Uterus (tissue), 4 donors: ENCODE measurements around the gene PSMD5. TPM values are rescaled to one million over a fixed set of nuclear protein-coding genes. Genes with fewer than 3 reads are reported as not detected.

Experiments used
- DNase-seq, 2 donors: peaks; one replicate each; pipeline ENCODE4 v3.0.0-alpha.2; 2019 to 2020
- H3K27ac ChIP-seq, 2 donors: fragments of 200-600 bp; sonication (generic); 1 replicate in 1 of 2; 2 replicates in 1 of 2; pipeline ENCODE4 v1.5.1; 2016 to 2018
- H3K27me3 ChIP-seq, 2 donors: fragments of 200-600 bp; sonication (generic); one replicate each; pipeline ENCODE4 v1.5.1; 2018 to 2019; ENCODE audit warnings: control low read depth in 1 of 2
- H3K36me3 ChIP-seq, 2 donors: fragments of 200-600 bp; sonication (generic); one replicate each; pipeline ENCODE4 v1.5.1; 2019; ENCODE audit warnings: control low read depth in 1 of 2
- H3K4me1 ChIP-seq, 2 donors: fragments of 200-600 bp; sonication (generic); one replicate each; pipeline ENCODE4 v1.5.1; 2018 to 2019; ENCODE audit warnings: control low read depth in 1 of 2
- H3K4me3 ChIP-seq, 2 donors: fragments of 200-600 bp; sonication (generic); 1 replicate in 1 of 2; 2 replicates in 1 of 2; pipeline ENCODE4 v1.5.1; 2018 to 2019; ENCODE audit warnings: mild to moderate bottlenecking in 1 of 2
- H3K9me3 ChIP-seq, 2 donors: fragments of 200-600 bp; sonication (generic); one replicate each; pipeline ENCODE4 v1.5.1; 2019; ENCODE audit warnings: control low read depth in 1 of 2
- CTCF ChIP-seq, 4 experiments: fragments of 200-600 bp in 2 of 4; fragments of 450-650 bp in 2 of 4; sonication (generic) in 2 of 4; IDR thresholded peaks; one replicate each; pipeline ENCODE4 v1.5.1; 2016 to 2019; ENCODE audit warnings: antibody characterized with exemption in 4 of 4, mild to moderate bottlenecking in 2 of 4, moderate library complexity in 1 of 4
- POLR2A ChIP-seq, 2 donors: fragments of 450-650 bp; IDR thresholded peaks; one replicate each; pipeline ENCODE4 v1.6.1; 2016; ENCODE audit warnings: antibody characterized with exemption in 2 of 2, mild to moderate bottlenecking in 1 of 2, moderate library complexity in 1 of 2
- intact Hi-C: fragments of 100-400 bp; cut with DNase I; formaldehyde crosslinking; loops from one replicate; pipeline ENCODE4 v1.15.1; 2023; ENCODE audit warnings: low total_unique reads
- total RNA-seq, 4 donors: library from RNA; depleted of rRNA in 3 of 4; stranded (reverse); fragments of >200 nt in 3 of 4; gene quantifications; one replicate each; pipeline versions ENCODE4 v1.1.0 to v1.2.4, GENCODE V29; 2014 to 2023
- donor health status: DM: yes; HTN: yes; CAD: no.

Gene PSMD5
- total RNA-seq, 4 donors from 2014 or later, result 20.9 to 181 (median 49.0) TPM

GRCh38 chr9:120875195-120875565, 32.5 kb upstream of the PSMD5 start:
- Histone ChIP-seq H3K27ac (peak overlapping the region; percentile 89 to 100), H3K4me3 (no peak overlapping the region), H3K4me1 (no peaks in the 10 kb centered on the region), H3K9me3 (no peaks in the 10 kb centered on the region), H3K27me3 (no peaks in the 10 kb centered on the region), H3K36me3 (no peaks in the 10 kb centered on the region)
- intact Hi-C loops, result loop anchor here (5.0 kb wide), 1 partner anchor 62 kb away; no protein-coding TSS in a partner anchor
- DNase-seq, result no peak
- TF ChIP-seq POLR2A (IDR thresholded peaks at IDR 0.05) (no peak), CTCF (IDR thresholded peaks at IDR 0.05) (no peak)

- intact Hi-C loops, result loop anchor here (5.0 kb wide), 1 partner anchor 63 kb away; no protein-coding TSS in a partner anchor
- H3K36me3 ChIP-seq, result no peaks in the 10 kb centered on the region
- TF ChIP-seq POLR2A (IDR thresholded peaks at IDR 0.05) (no peak), CTCF (IDR thresholded peaks at IDR 0.05) (no peak)
- H3K4me1 ChIP-seq, result no peaks in the 10 kb centered on the region
- H3K4me3 ChIP-seq, result no peak overlapping the region
- H3K27ac ChIP-seq, result peak overlapping the region in 1 of 2 donors; percentile 100
- DNase-seq, result no peak
- no peaks in the 10 kb centered on the region for H3K9me3 ChIP-seq
- H3K27me3 ChIP-seq, result no peaks in the 10 kb centered on the region
These were observed 31.8 kb upstream of the PSMD5 start for GRCh38 chr9:120874226-120875194.

- DNase-seq, result no peak
- no peak for TF ChIP-seq CTCF (IDR thresholded peaks at IDR 0.05)
- TF ChIP-seq POLR2A (IDR thresholded peaks at IDR 0.05), result no peak
- no peak overlapping the region for H3K27ac ChIP-seq
- intact Hi-C loops, result no loop called here
- H3K4me1 ChIP-seq, result no peaks in the 10 kb centered on the region
- no peaks in the 10 kb centered on the region for H3K9me3 ChIP-seq
- no peak overlapping the region for H3K4me3 ChIP-seq
- no peaks in the 10 kb centered on the region for H3K36me3 ChIP-seq
- no peaks in the 10 kb centered on the region for H3K27me3 ChIP-seq
These were observed 30.8 kb upstream of the PSMD5 start for GRCh38 chr9:120873512-120873911.

GRCh38 chr9:120872791-120873502, 30.2 kb upstream of the PSMD5 start:
- intact Hi-C loops, result no loop called here
- Histone ChIP-seq H3K27me3 (no peaks in the 10 kb centered on the region), H3K4me3 (no peak overlapping the region), H3K4me1 (no peaks in the 10 kb centered on the region), H3K36me3 (no peaks in the 10 kb centered on the region), H3K27ac (no peak overlapping the region), H3K9me3 (no peaks in the 10 kb centered on the region)
- DNase-seq, result no peak
- TF ChIP-seq CTCF (IDR thresholded peaks at IDR 0.05) (no peak), POLR2A (IDR thresholded peaks at IDR 0.05) (no peak)

- no peaks in the 10 kb centered on the region for H3K4me1 ChIP-seq
- H3K4me3 ChIP-seq, result no peak overlapping the region
- no peak for DNase-seq
- TF ChIP-seq CTCF (IDR thresholded peaks at IDR 0.05) (no peak), POLR2A (IDR thresholded peaks at IDR 0.05) (no peak)
- peak overlapping the region; percentile 87 to 88 for H3K27ac ChIP-seq
- no peaks in the 10 kb centered on the region for H3K27me3 ChIP-seq
- no peaks in the 10 kb centered on the region for H3K36me3 ChIP-seq
- H3K9me3 ChIP-seq, result no peaks in the 10 kb centered on the region
- intact Hi-C loops, result no loop called here
These were observed 27.5 kb upstream of the PSMD5 start for GRCh38 chr9:120870206-120870605.
